WTC11 (cell line): ENCODE results near the gene SPTLC1. TPM values are rescaled to one million over a fixed set of nuclear protein-coding genes. Genes with fewer than 3 reads are reported as not detected.

Source experiments
- ATAC-seq: fragments of 200-7000 bp; cut with Tn5 transposase; 2 replicates; pipeline ENCODE4 v1.10.0; 2021; ENCODE audit warnings: mild to moderate bottlenecking, moderate library complexity
- CTCF ChIA-PET: fragments of 300-600 bp; sonication (Branson Sonifier 250); formaldehyde crosslinking; loops from one replicate; lab custom pipeline; 2021; ENCODE audit warnings: antibody characterized with exemption; lab: Charles Lee
- POLR2A ChIA-PET: fragments of 350-600 bp; sonication (Branson Sonifier 250); formaldehyde crosslinking; loops from one replicate; lab custom pipeline; 2021; ENCODE audit warnings: antibody characterized with exemption; lab: Charles Lee
- DNase-seq: peaks from one replicate; pipeline ENCODE4 v3.0.0; 2021; ENCODE audit warnings: low spot score
- H3K27ac Mint-ChIP-seq: 2 replicates; pipeline ENCODE4 v1.8.0; 2021; ENCODE audit warnings: mixed read lengths
- H3K27me3 Mint-ChIP-seq: 2 replicates; pipeline ENCODE4 v1.8.0; 2021; ENCODE audit warnings: low read depth, mild to moderate bottlenecking, moderate library complexity, mixed read lengths
- H3K36me3 Mint-ChIP-seq: 2 replicates; pipeline ENCODE4 v1.8.0; 2021; ENCODE audit warnings: mixed read lengths
- H3K4me1 Mint-ChIP-seq: 2 replicates; pipeline ENCODE4 v1.8.0; 2022; ENCODE audit warnings: mixed read lengths
- H3K4me3 Mint-ChIP-seq: 2 replicates; pipeline ENCODE4 v1.8.0; 2021; ENCODE audit warnings: mild to moderate bottlenecking, moderate library complexity, mixed read lengths
- H3K9me3 Mint-ChIP-seq: 2 replicates; pipeline ENCODE4 v1.8.0; 2021; ENCODE audit warnings: mixed read lengths
- AFF4 ChIP-seq: sonication (generic); formaldehyde crosslinking; IDR thresholded peaks from 2 replicates; pipeline ENCODE4 v1.8.1; 2023; ENCODE audit warnings: mild to moderate bottlenecking, missing genetic modification reagents, borderline replicate concordance
- ATF2 ChIP-seq: sonication (generic); formaldehyde crosslinking; IDR thresholded peaks from 2 replicates; pipeline ENCODE4 v1.8.1; 2022; ENCODE audit warnings: low read depth, missing genetic modification reagents, borderline replicate concordance
- CREB1 ChIP-seq: sonication (generic); formaldehyde crosslinking; IDR thresholded peaks from 2 replicates; pipeline ENCODE4 v1.8.0; 2023; ENCODE audit warnings: mild to moderate bottlenecking, missing genetic modification reagents
- E2F5 ChIP-seq: sonication (generic); formaldehyde crosslinking; IDR thresholded peaks from 2 replicates; pipeline ENCODE4 v1.8.1; 2022; ENCODE audit warnings: mild to moderate bottlenecking, moderate library complexity, missing genetic modification reagents
- ESRRA ChIP-seq: sonication (generic); formaldehyde crosslinking; IDR thresholded peaks from 2 replicates; pipeline ENCODE4 v1.8.1; 2022; ENCODE audit warnings: mild to moderate bottlenecking, missing genetic modification reagents, borderline replicate concordance
- FOXJ3 ChIP-seq: sonication (generic); formaldehyde crosslinking; IDR thresholded peaks from 2 replicates; pipeline ENCODE4 v1.9.0; 2021; ENCODE audit warnings: missing genetic modification reagents, mild to moderate bottlenecking, borderline replicate concordance
- FOXP4 ChIP-seq: sonication (generic); formaldehyde crosslinking; IDR thresholded peaks from 2 replicates; pipeline ENCODE4 v1.8.0; 2022; ENCODE audit warnings: mild to moderate bottlenecking, missing genetic modification reagents
- JAZF1 ChIP-seq: fragments of 250-450 bp; sonication (Bioruptor Pico); IDR thresholded peaks from 2 replicates; pipeline ENCODE4 v1.9.0; 2021; ENCODE audit warnings: moderate library complexity, mild to moderate bottlenecking, inconsistent platforms
- NR1H2 ChIP-seq: sonication (generic); formaldehyde crosslinking; IDR thresholded peaks from 2 replicates; pipeline ENCODE4 v1.9.0; 2021; ENCODE audit warnings: mild to moderate bottlenecking, moderate library complexity, missing genetic modification reagents
- SMAD3 ChIP-seq: sonication (generic); formaldehyde crosslinking; IDR thresholded peaks from 2 replicates; pipeline ENCODE4 v1.8.0; 2022; ENCODE audit warnings: missing genetic modification reagents, mild to moderate bottlenecking, borderline replicate concordance
- SP1 ChIP-seq: sonication (generic); formaldehyde crosslinking; conservative IDR thresholded peaks from 2 replicates; pipeline ENCODE4 v1.8.1; 2022; ENCODE audit warnings: missing genetic modification reagents
- TP53 ChIP-seq: sonication (generic); formaldehyde crosslinking; IDR thresholded peaks from 2 replicates; pipeline ENCODE4 v1.8.1; 2023; ENCODE audit warnings: mild to moderate bottlenecking, missing genetic modification reagents
- USF1 ChIP-seq: sonication (generic); formaldehyde crosslinking; IDR thresholded peaks from 2 replicates; pipeline ENCODE4 v1.8.0; 2022; ENCODE audit warnings: mild to moderate bottlenecking, missing genetic modification reagents
- ZBTB21 ChIP-seq: sonication (generic); formaldehyde crosslinking; IDR thresholded peaks from 2 replicates; pipeline ENCODE4 v1.8.1; 2023; ENCODE audit warnings: mild to moderate bottlenecking, missing genetic modification reagents, borderline replicate concordance
- ZMAT4 ChIP-seq: fragments of 250-450 bp; sonication (Bioruptor Pico); IDR thresholded peaks from 2 replicates; pipeline ENCODE4 v1.9.0; 2021; ENCODE audit warnings: mild to moderate bottlenecking
- ZNF219 ChIP-seq: sonication (generic); formaldehyde crosslinking; IDR thresholded peaks from 2 replicates; pipeline ENCODE4 v1.8.0; 2023; ENCODE audit warnings: missing genetic modification reagents, mild to moderate bottlenecking, borderline replicate concordance
- ZNF281 ChIP-seq: sonication (generic); formaldehyde crosslinking; IDR thresholded peaks from 2 replicates; pipeline ENCODE4 v1.8.0; 2023; ENCODE audit warnings: mild to moderate bottlenecking, missing genetic modification reagents
- ZNF416 ChIP-seq: fragments of 250-450 bp; sonication (Bioruptor Pico); IDR thresholded peaks from 2 replicates; pipeline ENCODE4 v1.9.0; 2021; ENCODE audit warnings: mild to moderate bottlenecking, inconsistent platforms
- ZNF425 ChIP-seq: fragments of 250-450 bp; sonication (Bioruptor Pico); conservative IDR thresholded peaks from 2 replicates; pipeline ENCODE4 v1.9.0; 2021; ENCODE audit warnings: mild to moderate bottlenecking
- total RNA-seq: library from RNA; stranded (reverse); gene quantifications from 3 replicates; pipeline ENCODE4 v1.2.3, GENCODE V29; 2021

Gene SPTLC1
- total RNA-seq, 1 experiment from 2014 or later: 81.2 TPM

- POLR2A ChIA-PET: no interaction called here
- H3K27me3 Mint-ChIP-seq: peaks cover 4% of the 10 kb centered on the region; the same call in 1 of the 2 replicates
- H3K27ac Mint-ChIP-seq: no peak overlapping the region
- DNase-seq: no peak
- H3K36me3 Mint-ChIP-seq: no peaks in the 10 kb centered on the region
- ATAC-seq: no peak
- TF ChIP-seq ZNF425 (CRISPR knock-in tag) (no peak), AFF4 (no peak), USF1 (no peak), CREB1 (no peak), ZNF219 (CRISPR knock-in tag) (no peak), E2F5 (CRISPR knock-in tag) (no peak), FOXJ3 (no peak), TP53 (CRISPR knock-in tag) (no peak), ZMAT4 (CRISPR knock-in tag) (no peak), NR1H2 (CRISPR knock-in tag) (no peak), FOXP4 (CRISPR knock-in tag) (no peak), ZBTB21 (CRISPR knock-in tag) (no peak), SMAD3 (no peak)
- no peaks in the 10 kb centered on the region for H3K4me1 Mint-ChIP-seq
- CTCF ChIA-PET: interaction anchor here (1.5 kb wide), 1 partner anchor 10 kb away, joined by 5 read pairs; no protein-coding TSS in a partner anchor
- H3K9me3 Mint-ChIP-seq: no peaks in the 10 kb centered on the region
- H3K4me3 Mint-ChIP-seq: no peak overlapping the region
Observed at GRCh38 chr9:91992461-91993041, 122.7 kb downstream of the SPTLC1 start.

- H3K27me3 Mint-ChIP-seq: peaks cover 4% of the 10 kb centered on the region; the same call in 1 of the 2 replicates
- H3K36me3 Mint-ChIP-seq: no peaks in the 10 kb centered on the region
- ATAC-seq: no peak
- ChIA-PET POLR2A (no interaction called here), CTCF (interaction anchor here (1.0 to 1.5 kb wide), 4 partner anchors 11 to 233 kb away, joined by 3 to 5 read pairs (median 4); no protein-coding TSS in a partner anchor)
- no peaks in the 10 kb centered on the region for H3K4me1 Mint-ChIP-seq
- no peaks in the 10 kb centered on the region for H3K9me3 Mint-ChIP-seq
- H3K27ac Mint-ChIP-seq: peak overlapping the region; percentile 8; the same call in 1 of the 2 replicates
- no peak overlapping the region for H3K4me3 Mint-ChIP-seq
- no peak for DNase-seq
- TF ChIP-seq ATF2 (CRISPR knock-in tag) (no peak), ZNF281 (no peak), ZNF416 (CRISPR knock-in tag) (no peak), ESRRA (CRISPR knock-in tag) (no peak), SP1 (CRISPR knock-in tag) (no peak), JAZF1 (CRISPR knock-in tag) (no peak)
Observed at GRCh38 chr9:91991721-91992341, 123.4 kb downstream of the SPTLC1 start.
